Panc1 (cell line): ENCODE measurements around the gene NPR3. TPM values are rescaled to one million over a fixed set of nuclear protein-coding genes. Genes with fewer than 3 reads are reported as not detected.

ENCODE experiments used
- ATAC-seq: fragments of 200-7000 bp; cut with Tn5 transposase; 2 replicates; pipeline ENCODE4 v1.9.1; 2020; ENCODE audit warnings: mild to moderate bottlenecking, moderate library complexity
- BruUV-seq: library from RNA; stranded (reverse); fragments of 400-500 nt; replicated peaks from 2 replicates; lab custom pipeline; 2021; lab: Mats Ljungman, UMichigan
- CTCF ChIA-PET: fragments of 300-600 bp; sonication (Branson Sonifier 250); formaldehyde crosslinking; loops from one replicate; lab custom pipeline; 2022; ENCODE audit warnings: antibody characterized with exemption; lab: Charles Lee
- POLR2A ChIA-PET: fragments of 300-600 bp; sonication (Branson Sonifier 250); formaldehyde crosslinking; loops from one replicate; lab custom pipeline; 2022; ENCODE audit warnings: antibody characterized with exemption; lab: Charles Lee
- DNase-seq: peaks from one replicate; pipeline ENCODE4 v3.0.0-alpha.2; 2010; ENCODE audit warnings: low read depth, low spot score
- H3K27ac ChIP-seq: 2 replicates; pipeline ENCODE4 v1.5.1; 2011; ENCODE audit warnings: mild to moderate bottlenecking, low read length, inconsistent platforms
- H3K27me3 ChIP-seq: fragments of 200-500 bp; sonication (Bioruptor generic); 2 replicates; pipeline ENCODE4 v1.6.0; 2014; ENCODE audit warnings: low read length, inconsistent platforms; ENCODE audit not compliant: control insufficient read depth, insufficient read depth
- H3K36me3 ChIP-seq: fragments of 200-500 bp; sonication (Bioruptor generic); 2 replicates; pipeline ENCODE4 v1.5.1; 2014; ENCODE audit warnings: inconsistent platforms, mild to moderate bottlenecking, low read length, moderate library complexity; ENCODE audit not compliant: control insufficient read depth, insufficient read depth
- H3K4me1 ChIP-seq: 2 replicates; pipeline ENCODE4 v1.5.1; 2011; ENCODE audit warnings: inconsistent platforms, mild to moderate bottlenecking, low read length, moderate library complexity; ENCODE audit not compliant: control insufficient read depth, insufficient read depth
- H3K4me3 ChIP-seq, 2 experiments: 2 replicates each; pipeline ENCODE4 v1.5.1; 2011 to 2012; ENCODE audit warnings: low read depth in 2 of 2, low read length in 2 of 2, mild to moderate bottlenecking in 2 of 2, inconsistent platforms in 1 of 2, moderate library complexity in 1 of 2
- H3K9me3 ChIP-seq: fragments of 200-500 bp; sonication (Bioruptor generic); 2 replicates; pipeline ENCODE4 v1.5.1; 2014; ENCODE audit warnings: low read depth, mild to moderate bottlenecking, inconsistent platforms, low read length, moderate library complexity; ENCODE audit not compliant: control insufficient read depth, insufficient read depth
- CTCF ChIP-seq: fragments of 450-650 bp; IDR thresholded peaks from 2 replicates; pipeline ENCODE4 v1.5.1; 2017; ENCODE audit warnings: mild to moderate bottlenecking
- POLR2AphosphoS5 ChIP-seq: IDR thresholded peaks from 2 replicates; pipeline ENCODE4 v1.6.1; 2012; ENCODE audit warnings: mild to moderate bottlenecking, low read depth, low read length, moderate library complexity
- REST ChIP-seq, 2 experiments: IDR thresholded peaks; 2 replicates each; pipeline ENCODE4 v1.6.1; 2011 to 2012; ENCODE audit warnings: low read depth in 2 of 2, control low read depth in 1 of 2, low read length in 1 of 2, mild to moderate bottlenecking in 1 of 2, moderate library complexity in 1 of 2; ENCODE audit not compliant: insufficient read depth in 1 of 2
- SIN3A ChIP-seq: IDR thresholded peaks from 2 replicates; pipeline ENCODE4 v1.6.1; 2012; ENCODE audit warnings: low read depth, mild to moderate bottlenecking, low read length, moderate library complexity, borderline replicate concordance; ENCODE audit not compliant: insufficient read depth
- TCF7L2 ChIP-seq: IDR thresholded peaks from 2 replicates; pipeline ENCODE4 v1.6.1; 2011; ENCODE audit warnings: mild to moderate bottlenecking, low read depth, low read length, inconsistent platforms
- in situ Hi-C: cut with HindIII; loops from 2 replicates; pipeline ENCODE4 v1.10.0; 2016; ENCODE audit warnings: low sequenced_read_pairs, low pct_unique_long_range_greater_than_20kb
- intact Hi-C: fragments of 100-400 bp; cut with micrococcal nuclease; formaldehyde crosslinking; loops from one replicate; pipeline ENCODE4 v1.10.0; 2022; ENCODE audit not compliant: unreplicated experiment
- total RNA-seq: library from RNA; stranded (reverse); gene quantifications from one replicate; pipeline ENCODE4 v1.2.1, GENCODE V29; 2021; ENCODE audit not compliant: unreplicated experiment

Gene NPR3
- total RNA-seq, 1 experiment from 2014 or later, result 0.10 TPM

- ChIA-PET CTCF (no interaction called here), POLR2A (no interaction called here)
- TF ChIP-seq REST (IDR thresholded peaks at IDR 0.05; ENCODE audit: insufficient read depth in 1 of 2, low read depth in 2 of 2, low read length in 1 of 2), result no peak
- no peak for TF ChIP-seq SIN3A
- TF ChIP-seq TCF7L2, result no peak
- no peak for TF ChIP-seq POLR2AphosphoS5
- no peak for TF ChIP-seq CTCF
- Histone ChIP-seq H3K4me3 (no peak overlapping the region), H3K4me1 (no peaks in the 10 kb centered on the region), H3K27ac (no peak overlapping the region), H3K27me3 (no peaks in the 10 kb centered on the region), H3K9me3 (no peaks in the 10 kb centered on the region), H3K36me3 (no peaks in the 10 kb centered on the region)
- in situ Hi-C loops, result no loop called here
- intact Hi-C loops, result no loop called here
- BruUV-seq, result no TSS peak
- DNase-seq (no peak), ATAC-seq (no peak)
These were observed 31.9 kb upstream of the NPR3 start for GRCh38 chr5:32679218-32679617.

GRCh38 chr5:32680183-32680582 lies 30.9 kb upstream of the NPR3 start:
- BruUV-seq, result no TSS peak
- DNase-seq (no peak), ATAC-seq (no peak)
- TF ChIP-seq SIN3A (no peak), POLR2AphosphoS5 (no peak), REST (IDR thresholded peaks at IDR 0.05; ENCODE audit: insufficient read depth in 1 of 2, low read depth in 2 of 2, low read length in 1 of 2) (no peak), CTCF (no peak), TCF7L2 (no peak)
- no peak overlapping the region for H3K27ac ChIP-seq
- H3K4me1 ChIP-seq, result no peaks in the 10 kb centered on the region
- ChIA-PET CTCF (no interaction called here), POLR2A (no interaction called here)
- in situ Hi-C loops, result no loop called here
- H3K27me3 ChIP-seq, result no peaks in the 10 kb centered on the region
- no peak overlapping the region for H3K4me3 ChIP-seq
- intact Hi-C loops, result no loop called here
- H3K9me3 ChIP-seq, result 0 out of 2 replicates have a peak, but pooled peaks cover 4% of the 10 kb centered on the region
- H3K36me3 ChIP-seq, result no peaks in the 10 kb centered on the region
